H9 (cell line): ENCODE results near the gene CSF1R. TPM values are rescaled to one million over a fixed set of nuclear protein-coding genes. Genes with fewer than 3 reads are reported as not detected.

Experiments
- DNase-seq: peaks from one replicate; pipeline ENCODE4 v3.0.0-alpha.2; 2017
- H2AFZ ChIP-seq: one replicate; pipeline ENCODE4 v1.6.1; 2013; ENCODE audit warnings: mild to moderate bottlenecking, low read length, control low read depth, moderate library complexity
- H2AK5ac ChIP-seq: 2 replicates; pipeline ENCODE4 v1.6.1; 2013; ENCODE audit warnings: low read length, control low read depth, mixed read lengths; ENCODE audit not compliant: insufficient read length
- H2BK120ac ChIP-seq: one replicate; pipeline ENCODE4 v1.6.1; 2013; ENCODE audit warnings: low read depth, mild to moderate bottlenecking, low read length, control low read depth, inconsistent platforms; ENCODE audit not compliant: poor library complexity, severe bottlenecking
- H2BK12ac ChIP-seq: 2 replicates; pipeline ENCODE4 v1.6.1; 2013; ENCODE audit warnings: low read length, control low read depth, mixed read lengths, low read depth; ENCODE audit not compliant: insufficient read length
- H2BK15ac ChIP-seq: 2 replicates; pipeline ENCODE4 v1.6.1; 2013; ENCODE audit warnings: low read depth, low read length, control low read depth
- H2BK20ac ChIP-seq: one replicate; pipeline ENCODE4 v1.6.1; 2013; ENCODE audit warnings: low read depth, mild to moderate bottlenecking, low read length, control low read depth, inconsistent platforms; ENCODE audit not compliant: poor library complexity, severe bottlenecking
- H2BK5ac ChIP-seq: 2 replicates; pipeline ENCODE4 v1.6.1; 2013; ENCODE audit warnings: low read length, control low read depth, mixed read lengths; ENCODE audit not compliant: insufficient read length
- H3K14ac ChIP-seq: 2 replicates; pipeline ENCODE4 v1.6.1; 2013; ENCODE audit warnings: low read length, control low read depth; ENCODE audit not compliant: insufficient read depth
- H3K18ac ChIP-seq: 2 replicates; pipeline ENCODE4 v1.6.1; 2013; ENCODE audit warnings: low read depth, mild to moderate bottlenecking, mixed read lengths, low read length, control low read depth; ENCODE audit not compliant: insufficient read length
- H3K23ac ChIP-seq: 2 replicates; pipeline ENCODE4 v1.6.1; 2013; ENCODE audit warnings: low read length, control low read depth, mixed read lengths, low read depth; ENCODE audit not compliant: insufficient read length
- H3K23me2 ChIP-seq: 2 replicates; pipeline ENCODE4 v1.6.1; 2013; ENCODE audit warnings: low read depth, mild to moderate bottlenecking, mixed read lengths, low read length, control low read depth; ENCODE audit not compliant: insufficient read length, poor library complexity, severe bottlenecking
- H3K27ac ChIP-seq: 2 replicates; pipeline ENCODE4 v1.5.1; 2013; ENCODE audit warnings: low read length, control low read depth, mixed read lengths, low read depth; ENCODE audit not compliant: insufficient read length
- H3K27me3 ChIP-seq: 2 replicates; pipeline ENCODE4 v1.6.1; 2013; ENCODE audit warnings: low read length, control low read depth, inconsistent platforms; ENCODE audit not compliant: insufficient read depth
- H3K4ac ChIP-seq: 2 replicates; pipeline ENCODE4 v1.6.1; 2013; ENCODE audit warnings: low read depth, mild to moderate bottlenecking, control low read depth, inconsistent platforms, low read length, moderate library complexity
- H3K4me1 ChIP-seq: 2 replicates; pipeline ENCODE4 v1.6.1; 2013; ENCODE audit warnings: low read length, control low read depth, inconsistent platforms; ENCODE audit not compliant: insufficient read depth
- H3K4me2 ChIP-seq: 2 replicates; pipeline ENCODE4 v1.6.1; 2013; ENCODE audit warnings: low read length, control low read depth, mixed read lengths; ENCODE audit not compliant: insufficient read length, insufficient read depth
- H3K56ac ChIP-seq: 2 replicates; pipeline ENCODE4 v1.6.1; 2013; ENCODE audit warnings: low read depth, mild to moderate bottlenecking, mixed read lengths, low read length, control low read depth; ENCODE audit not compliant: insufficient read length
- H3K79me1 ChIP-seq: 2 replicates; pipeline ENCODE4 v1.6.1; 2013; ENCODE audit warnings: low read depth, mild to moderate bottlenecking, moderate library complexity, low read length, control low read depth, inconsistent platforms; ENCODE audit not compliant: insufficient read depth, poor library complexity, severe bottlenecking
- H3K79me2 ChIP-seq: 2 replicates; pipeline ENCODE4 v1.6.1; 2013; ENCODE audit warnings: low read length, control low read depth, inconsistent platforms; ENCODE audit not compliant: insufficient read depth
- H3K9ac ChIP-seq: 2 replicates; pipeline ENCODE4 v1.6.1; 2013; ENCODE audit warnings: low read length, control low read depth, mixed read lengths; ENCODE audit not compliant: insufficient read length; ENCODE audit errors: extremely low read depth
- H3K9me3 ChIP-seq: one replicate; pipeline ENCODE4 v1.6.1; 2013; ENCODE audit warnings: low read depth, low read length, inconsistent platforms; ENCODE audit not compliant: control insufficient read depth
- H3T11ph ChIP-seq: one replicate; pipeline ENCODE4 v1.6.1; 2013; ENCODE audit warnings: mild to moderate bottlenecking, low read length, control low read depth, inconsistent platforms
- H4K20me1 ChIP-seq: one replicate; pipeline ENCODE4 v1.6.1; 2013; ENCODE audit not compliant: control insufficient read depth, insufficient read length, insufficient read depth
- H4K5ac ChIP-seq: 2 replicates; pipeline ENCODE4 v1.6.1; 2013; ENCODE audit warnings: low read depth, mild to moderate bottlenecking, mixed read lengths, low read length, control low read depth; ENCODE audit not compliant: insufficient read length
- H4K8ac ChIP-seq: replicated peaks from 2 replicates; pipeline ENCODE4 v1.6.1; 2013; ENCODE audit warnings: low read length, control low read depth, mixed read lengths, low read depth; ENCODE audit not compliant: insufficient read length
- H4K91ac ChIP-seq: 2 replicates; pipeline ENCODE4 v1.6.1; 2013; ENCODE audit warnings: low read depth, mild to moderate bottlenecking, moderate library complexity, mixed read lengths, low read length, control low read depth; ENCODE audit not compliant: insufficient read length
- H3K27ac Mint-ChIP-seq, 3 experiments: 2 replicates in 2 of 3; 3 replicates in 1 of 3; pipeline ENCODE4 v1.8.0; 2020 to 2021; ENCODE audit warnings: mixed read lengths in 3 of 3, mild to moderate bottlenecking in 1 of 3, moderate library complexity in 1 of 3
- H3K27me3 Mint-ChIP-seq: 2 replicates; pipeline ENCODE4 v1.8.0; 2021; ENCODE audit warnings: low read depth, mild to moderate bottlenecking, moderate library complexity, mixed read lengths
- H3K36me3 Mint-ChIP-seq, 3 experiments: 2 replicates in 2 of 3; 3 replicates in 1 of 3; pipeline ENCODE4 v1.8.0; 2020 to 2021; ENCODE audit warnings: low read depth in 3 of 3, mixed read lengths in 3 of 3; ENCODE audit not compliant: insufficient read depth in 1 of 3
- H3K4me1 Mint-ChIP-seq, 2 experiments: 2 replicates each; pipeline ENCODE4 v1.8.0; 2020; ENCODE audit warnings: mixed read lengths in 2 of 2
- H3K4me3 Mint-ChIP-seq, 2 experiments: 2 replicates in 1 of 2; 3 replicates in 1 of 2; pipeline ENCODE4 v1.8.0; 2020 to 2021; ENCODE audit warnings: mild to moderate bottlenecking in 2 of 2, mixed read lengths in 2 of 2, moderate library complexity in 1 of 2
- H3K9me3 Mint-ChIP-seq, 2 experiments: 2 replicates in 1 of 2; 3 replicates in 1 of 2; pipeline ENCODE4 v1.8.0; 2020; ENCODE audit warnings: mild to moderate bottlenecking in 2 of 2, mixed read lengths in 2 of 2, moderate library complexity in 1 of 2
- CTCF ChIP-seq: fragments of 200-600 bp; sonication (generic); conservative IDR thresholded peaks from 3 replicates; pipeline ENCODE4 v1.8.0; 2021; ENCODE audit warnings: antibody characterized with exemption, mild to moderate bottlenecking
- WGBS: extraction: QIAGEN DNeasy Blood & Tissue Kit; methylation state at CpG from one replicate; pipeline ENCODE4 v1.1.7; 2013; ENCODE audit warnings: missing lambda C conversion rate, low lambda C conversion rate, mixed read lengths; ENCODE audit not compliant: insufficient read length; ENCODE audit errors: extremely low coverage; 5-methylcytosine and 5-hydroxymethylcytosine counted together
- total RNA-seq: library from RNA; stranded (reverse); gene quantifications from 2 replicates; pipeline ENCODE4 v1.2.1, GENCODE V29; 2021

CSF1R gene
- total RNA-seq, 1 experiment from 2014 or later = 0.13 TPM

DNA sequence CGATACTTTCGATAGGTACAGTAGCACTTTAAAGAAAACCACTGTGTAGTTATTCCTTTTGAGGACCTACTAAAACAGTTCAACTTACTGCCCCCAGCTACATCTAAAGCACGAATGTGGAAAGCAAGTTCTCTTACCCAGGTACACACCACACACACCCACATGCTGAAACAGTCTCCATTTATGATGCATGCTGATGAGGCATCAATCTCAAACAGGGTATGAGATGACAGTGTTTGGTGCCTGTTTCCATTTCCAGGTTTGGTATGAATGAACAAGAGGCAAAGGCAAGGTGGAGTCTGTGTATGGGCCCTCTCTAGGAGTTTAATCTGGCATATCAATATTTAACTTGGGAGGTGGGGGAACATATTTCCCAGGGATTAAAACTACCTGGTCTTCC is 71.9 kb downstream of the CSF1R start:
- no peak overlapping the region for H3T11ph ChIP-seq
- no peaks in the 10 kb centered on the region for H3K79me2 ChIP-seq
- no peak overlapping the region for H4K5ac ChIP-seq
- H3K4ac ChIP-seq = no peak overlapping the region
- no peak overlapping the region for H3K14ac ChIP-seq
- Mint-ChIP-seq H3K4me3 (no peak overlapping the region), H3K36me3 (peaks cover 51 to 83% (median 79%) of the 10 kb centered on the region in 3 experiments), H3K27me3 (no peaks in the 10 kb centered on the region), H3K4me1 (no peaks in the 10 kb centered on the region), H3K9me3 (peaks cover 9 to 11% of the 10 kb centered on the region in 2 experiments), H3K27ac (no peak overlapping the region)
- H4K20me1 ChIP-seq = no peaks in the 10 kb centered on the region
- H2BK5ac ChIP-seq = no peak overlapping the region
- no peak overlapping the region for H2BK20ac ChIP-seq
- no peak overlapping the region for H3K56ac ChIP-seq
- H3K23ac ChIP-seq = no peak overlapping the region
- H3K4me2 ChIP-seq = no peak overlapping the region
- no peak overlapping the region for H2BK120ac ChIP-seq
- H2BK12ac ChIP-seq = no peak overlapping the region
- H2AK5ac ChIP-seq = no peak overlapping the region
- no peak for DNase-seq
- H3K4me1 ChIP-seq = no peaks in the 10 kb centered on the region
- no peak overlapping the region for H2AFZ ChIP-seq
- H3K27ac ChIP-seq = no peak overlapping the region
- H3K9ac ChIP-seq = no peak overlapping the region
- no peak overlapping the region for H2BK15ac ChIP-seq
- H3K79me1 ChIP-seq = no peaks in the 10 kb centered on the region
- WGBS = no CpG with 5 or more reads among the region's 3 CpGs
- TF ChIP-seq CTCF = no peak
- no peaks in the 10 kb centered on the region for H3K9me3 ChIP-seq
- H3K27me3 ChIP-seq = no peaks in the 10 kb centered on the region
- no peak overlapping the region for H3K18ac ChIP-seq
- H4K91ac ChIP-seq = no peak overlapping the region
- H4K8ac ChIP-seq = no peak overlapping the region
- H3K23me2 ChIP-seq = no peaks in the 10 kb centered on the region
